Anterior cingulate cortex (tissue), 58 donors: ENCODE measurements around the gene FZD1.

Source experiments
- DNase-seq, 58 donors: peaks; one replicate each; lab custom pipeline; 2025; lab: John Stamatoyannopoulos, UW

Gene FZD1

DNA sequence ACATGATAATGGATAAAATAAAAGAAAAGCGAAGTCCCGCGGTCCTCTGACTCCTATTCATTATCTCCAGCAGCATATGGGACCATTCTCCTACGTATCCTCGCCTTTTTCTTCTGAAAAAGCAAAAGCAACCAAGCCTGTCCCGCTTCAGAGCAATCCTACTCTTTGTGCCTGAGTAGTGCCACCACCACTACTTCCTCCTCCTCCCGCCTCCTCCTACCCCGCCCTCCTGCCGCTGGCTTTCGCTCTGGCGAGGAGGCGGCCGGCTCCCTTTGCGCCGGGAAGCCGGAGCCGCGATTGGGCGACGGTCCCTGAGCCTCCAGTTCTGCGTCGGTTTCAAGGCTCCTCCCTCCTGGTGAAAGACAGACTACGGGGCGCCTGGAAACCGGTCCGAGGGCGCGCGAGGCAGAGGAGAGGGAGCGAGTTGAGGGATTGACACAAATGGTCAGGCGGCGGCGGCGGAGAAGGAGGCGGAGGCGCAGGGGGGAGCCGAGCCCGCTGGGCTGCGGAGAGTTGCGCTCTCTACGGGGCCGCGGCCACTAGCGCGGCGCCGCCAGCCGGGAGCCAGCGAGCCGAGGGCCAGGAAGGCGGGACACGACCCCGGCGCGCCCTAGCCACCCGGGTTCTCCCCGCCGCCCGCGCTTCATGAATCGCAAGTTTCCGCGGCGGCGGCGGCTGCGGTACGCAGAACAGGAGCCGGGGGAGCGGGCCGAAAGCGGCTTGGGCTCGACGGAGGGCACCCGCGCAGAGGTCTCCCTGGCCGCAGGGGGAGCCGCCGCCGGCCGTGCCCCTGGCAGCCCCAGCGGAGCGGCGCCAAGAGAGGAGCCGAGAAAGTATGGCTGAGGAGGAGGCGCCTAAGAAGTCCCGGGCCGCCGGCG is at the start of gene FZD1:
Gene FZD1, plus strand, starts transcription at position 388 of the 878 bp plus-strand sequence. Its CDS starts 448 bp downstream, at position 836.
- DNase-seq, result peak; percentile 52 to 98 (median 93)

GRCh38 chr7:91226411-91226810 is 37.8 kb upstream of the FZD1 start:
- no peak for DNase-seq

DNA sequence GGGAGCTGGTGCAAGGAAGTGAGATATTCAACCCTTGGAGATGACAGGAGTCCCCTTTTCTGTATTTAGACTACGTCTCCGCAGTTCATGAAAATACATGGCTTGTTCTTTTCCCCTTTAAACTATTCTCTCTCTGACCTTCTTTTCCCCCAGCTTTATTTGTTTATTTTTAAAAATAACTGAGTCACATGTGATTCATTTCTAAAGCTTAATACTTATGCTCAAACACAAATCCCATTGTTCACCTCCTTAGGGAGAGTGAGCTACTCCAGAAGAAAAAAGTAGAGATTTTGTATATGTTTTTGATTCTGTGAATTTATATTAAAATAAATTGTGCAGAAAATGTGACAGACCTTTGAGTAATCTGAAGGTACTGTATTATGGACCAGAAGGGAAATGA is 35.9 kb upstream of the FZD1 start:
- DNase-seq, result no peak

DNA sequence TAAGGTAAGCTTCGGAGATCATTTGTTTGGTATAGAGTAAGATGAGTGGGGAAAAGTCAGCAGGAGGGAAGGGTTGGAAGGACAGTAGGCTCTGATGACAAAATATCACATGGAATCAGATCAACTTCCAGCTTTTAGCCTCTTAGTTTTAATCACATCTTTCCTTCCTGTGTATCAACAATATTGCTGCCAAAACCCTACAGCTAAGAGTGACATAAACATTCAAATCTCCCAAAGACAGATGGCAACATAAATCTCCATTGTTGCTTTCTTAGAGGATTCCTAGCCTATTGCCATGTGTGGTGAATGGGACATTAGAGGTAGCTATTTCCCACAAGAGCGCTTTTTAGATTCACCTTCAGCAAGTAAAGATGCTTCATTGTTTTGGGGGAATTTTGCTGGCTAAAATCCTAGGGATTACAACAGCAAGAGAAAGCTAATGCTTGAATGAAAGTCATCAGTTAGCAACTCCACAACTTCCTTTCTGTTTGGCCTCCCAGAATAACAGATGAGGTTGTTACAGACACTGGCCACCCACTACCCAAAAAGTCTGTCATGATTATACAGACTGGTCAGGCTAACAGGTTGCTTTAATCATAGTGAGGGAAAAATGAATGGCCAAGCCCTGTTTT is 35.2 kb upstream of the FZD1 start:
- no peak for DNase-seq

GRCh38 chr7:91230100-91230499 is 34.1 kb upstream of the FZD1 start:
- DNase-seq, result no peak

- no peak for DNase-seq
Observed at GRCh38 chr7:91230503-91230902, 33.7 kb upstream of the FZD1 start.

DNA sequence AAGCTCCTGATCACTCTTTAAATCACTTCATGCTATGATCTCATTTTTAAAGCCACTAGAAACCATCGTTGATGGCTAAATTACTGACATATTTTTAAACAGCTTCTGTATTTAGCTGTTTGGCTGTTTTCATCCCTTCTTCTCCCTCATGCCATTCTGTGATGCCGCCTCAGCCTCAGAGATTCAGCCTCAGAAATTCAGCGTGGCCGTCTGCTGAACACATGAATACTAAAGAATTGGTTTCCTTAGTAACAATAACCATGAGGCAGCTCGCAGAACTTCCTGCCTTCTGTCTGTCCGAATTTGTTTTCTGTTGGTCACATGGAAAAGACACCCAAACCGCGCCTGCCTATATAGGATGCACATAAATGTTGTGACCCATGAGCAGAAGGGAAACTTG is 31.0 kb upstream of the FZD1 start:
- peak in 22 of 58 donors; percentile 1 to 60 (median 14) for DNase-seq

GRCh38 chr7:91235211-91235832 is 28.9 kb upstream of the FZD1 start:
- DNase-seq, result no peak

DNA sequence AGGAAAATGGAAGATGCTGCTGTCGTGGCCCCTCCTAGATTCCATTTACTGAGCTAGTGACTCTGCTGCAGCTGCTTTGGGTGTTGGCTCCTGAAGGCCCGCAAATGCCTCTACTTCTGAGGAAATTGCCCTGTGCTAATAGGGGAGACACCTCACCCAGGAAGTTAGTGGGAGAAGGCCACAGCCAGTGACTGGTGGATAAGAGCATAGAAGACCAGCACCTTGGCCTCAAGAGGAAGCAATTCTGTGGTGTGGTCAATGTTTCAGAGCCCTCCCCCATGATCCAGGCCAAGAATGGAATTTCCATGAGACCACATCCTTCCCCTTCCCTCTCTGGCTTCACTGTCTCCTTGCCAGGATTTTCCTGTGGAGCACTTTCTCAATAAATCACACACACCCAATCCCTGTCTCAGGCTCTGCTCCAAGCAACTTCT is 25.0 kb upstream of the FZD1 start:
- no peak for DNase-seq

- no peak for DNase-seq
Observed at GRCh38 chr7:91239772-91240171, 24.5 kb upstream of the FZD1 start.

- no peak for DNase-seq
Observed at GRCh38 chr7:91240376-91240941, 23.8 kb upstream of the FZD1 start.

- DNase-seq, result no peak
Observed at GRCh38 chr7:91242097-91242844, 22.0 kb upstream of the FZD1 start.

GRCh38 chr7:91243591-91244301 is 20.5 kb upstream of the FZD1 start:
- no peak for DNase-seq

DNA sequence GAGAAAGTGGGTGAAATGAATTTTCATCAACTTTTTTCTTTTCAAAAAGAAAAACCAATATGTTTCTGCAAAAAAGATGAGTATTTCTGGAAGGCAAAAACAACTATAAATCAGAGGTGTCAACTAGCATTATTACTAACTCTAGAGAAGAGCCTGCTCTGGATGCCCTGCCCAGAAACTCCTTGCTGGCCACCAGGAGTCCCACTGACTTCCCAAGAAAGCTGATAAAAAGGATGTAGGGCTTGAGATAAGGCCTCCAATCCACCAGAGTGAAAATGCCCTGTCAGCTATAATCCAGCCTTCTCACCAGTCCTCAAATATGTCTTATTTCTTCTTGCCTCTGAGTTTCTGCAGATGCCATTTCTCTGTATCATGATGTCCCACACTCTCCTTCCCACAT is 16.7 kb upstream of the FZD1 start:
- no peak for DNase-seq

GRCh38 chr7:91248996-91249395 is 15.2 kb upstream of the FZD1 start:
- DNase-seq, result no peak

DNA sequence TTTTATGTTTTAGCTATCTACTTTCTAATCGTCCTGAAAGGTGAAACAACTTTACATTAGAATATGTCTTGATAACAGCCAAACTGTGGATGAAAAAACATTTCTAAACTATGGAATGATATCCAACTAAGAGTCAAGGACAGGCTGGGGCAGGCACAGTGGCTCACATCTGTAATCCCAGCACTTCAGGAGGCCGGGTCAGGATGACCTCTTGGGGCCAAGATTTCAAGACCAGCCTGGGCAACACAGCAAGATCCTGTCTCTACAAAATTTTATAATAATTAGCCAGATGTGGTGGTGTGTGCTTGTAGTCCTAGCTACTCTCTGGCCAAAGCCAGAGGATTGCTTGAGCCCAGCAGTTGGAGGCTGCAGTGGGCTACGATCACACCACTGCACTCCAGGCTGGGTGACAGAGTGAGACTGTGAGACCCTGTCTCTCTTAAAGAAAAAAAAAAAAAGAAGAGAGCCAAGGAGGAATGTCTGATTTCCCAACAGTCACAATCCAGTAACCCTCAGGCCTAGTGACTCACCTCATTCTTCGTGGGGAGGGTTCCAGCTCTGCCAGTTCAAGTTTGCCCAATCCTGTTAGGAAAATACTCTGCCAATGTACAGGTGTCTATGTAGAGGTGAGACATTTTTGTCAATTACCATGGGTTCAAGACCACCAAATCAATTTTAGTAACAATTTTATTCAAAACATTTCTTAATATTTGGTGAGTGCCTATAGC is 14.6 kb upstream of the FZD1 start:
- DNase-seq, result no peak

GRCh38 chr7:91250706-91251105 is 13.5 kb upstream of the FZD1 start:
- DNase-seq, result no peak

- no peak for DNase-seq
Observed at GRCh38 chr7:91251877-91252276, 12.4 kb upstream of the FZD1 start.
